GM12878 (cell line): ENCODE results near the gene RER1. TPM values are rescaled to one million over a fixed set of nuclear protein-coding genes. Genes with fewer than 3 reads are reported as not detected.

Source experiments
- ATAC-seq: fragments of 200-7000 bp; cut with Tn5 transposase; 3 replicates; pipeline ENCODE4 v1.9.1; 2020; ENCODE audit warnings: mild to moderate bottlenecking, moderate library complexity
- BruUV-seq: library from RNA; stranded (reverse); fragments of 400-500 nt; replicated peaks from 2 replicates; lab custom pipeline; 2021; lab: Mats Ljungman, UMichigan
- CTCF ChIA-PET: fragments of 300-600 bp; sonication (Branson Sonifier 250); formaldehyde crosslinking; extraction: SDS; loops from one replicate; lab custom pipeline; 2021; ENCODE audit warnings: inconsistent platforms; lab: Yijun Ruan, JAX
- POLR2A ChIA-PET: fragments of 350-600 bp; formaldehyde crosslinking; extraction: SDS; loops from one replicate; lab custom pipeline; 2021; ENCODE audit warnings: inconsistent platforms; lab: Charles Lee
- RAD21 ChIA-PET: fragments of 300-600 bp; sonication (Branson Sonifier 250); formaldehyde crosslinking; loops from one replicate; lab custom pipeline; 2023; ENCODE audit warnings: antibody characterized with exemption; ENCODE audit not compliant: unreplicated experiment; lab: Charles Lee
- SMC1A ChIA-PET: fragments of 300-600 bp; sonication (Branson Sonifier 250); formaldehyde crosslinking; loops from one replicate; lab custom pipeline; 2023; ENCODE audit not compliant: unreplicated experiment, uncharacterized antibody; lab: Charles Lee
- DNase-seq: peaks from one replicate; pipeline ENCODE4 v3.0.0-alpha.2; 2011; ENCODE audit warnings: low read depth, low spot score
- FAIRE-seq: peaks from 3 replicates; lab custom pipeline; 2011; peaks lifted over from hg19 to GRCh38; lab: Jason Lieb, UNC
- H2AFZ ChIP-seq: 2 replicates; pipeline ENCODE4 v1.6.0; 2011; ENCODE audit warnings: low read depth, low read length, control low read depth; ENCODE audit not compliant: control insufficient read depth
- H3K27ac ChIP-seq: 2 replicates; pipeline ENCODE4 v1.5.1; 2011; ENCODE audit warnings: control low read depth; ENCODE audit not compliant: control insufficient read depth, insufficient read depth
- H3K27me3 ChIP-seq, 2 experiments: replicated peaks in 1 of 2; 2 replicates each; pipeline versions ENCODE4 v1.6.0 to v1.6.1; 2011; ENCODE audit warnings: low read length in 1 of 2; ENCODE audit not compliant: control insufficient read depth in 2 of 2, insufficient read depth in 2 of 2
- H3K36me3 ChIP-seq, 2 experiments: 2 replicates each; pipeline ENCODE4 v1.5.1; 2011; ENCODE audit warnings: low read length in 1 of 2; ENCODE audit not compliant: control insufficient read depth in 2 of 2, insufficient read depth in 2 of 2
- H3K4me1 ChIP-seq: 2 replicates; pipeline ENCODE4 v1.6.1; 2011; ENCODE audit warnings: mild to moderate bottlenecking, low read length, moderate library complexity, mixed read lengths; ENCODE audit not compliant: control insufficient read depth, insufficient read depth
- H3K4me2 ChIP-seq: 2 replicates; pipeline ENCODE4 v1.6.0; 2011; ENCODE audit warnings: control low read depth; ENCODE audit not compliant: control insufficient read depth, insufficient read depth
- H3K4me3 ChIP-seq: fragments of 200-600 bp; sonication (generic); 2 replicates; pipeline ENCODE4 v1.5.1; 2016
- H3K79me2 ChIP-seq: 2 replicates; pipeline ENCODE4 v1.6.0; 2011; ENCODE audit warnings: low read length; ENCODE audit not compliant: control insufficient read depth, insufficient read depth
- H3K9ac ChIP-seq: 2 replicates; pipeline ENCODE4 v1.8.0; 2011; ENCODE audit warnings: low read length, control low read depth, mixed read lengths; ENCODE audit not compliant: control insufficient read depth, insufficient read depth
- H3K9me3 ChIP-seq: replicated peaks from 3 replicates; pipeline ENCODE4 v1.5.1; 2011; ENCODE audit warnings: mild to moderate bottlenecking, low read length; ENCODE audit not compliant: control insufficient read depth, insufficient read depth
- H4K20me1 ChIP-seq: 2 replicates; pipeline ENCODE4 v1.6.0; 2011; ENCODE audit not compliant: control insufficient read depth, insufficient read depth
- CHD1 ChIP-seq: IDR thresholded peaks from 2 replicates; pipeline ENCODE4 v1.6.1; 2012; ENCODE audit warnings: low read depth, low read length, improper control_type of control experiment
- CTCF ChIP-seq, 3 experiments: IDR thresholded peaks in 2 of 3; conservative IDR thresholded peaks in 1 of 3; 2 replicates each; pipeline ENCODE4 v1.5.1; 2011; ENCODE audit warnings: low read depth in 3 of 3, low read length in 3 of 3, mild to moderate bottlenecking in 3 of 3, control low read depth in 2 of 3, moderate library complexity in 2 of 3, inconsistent platforms in 1 of 3, mixed read lengths in 1 of 3; ENCODE audit not compliant: control insufficient read depth in 2 of 3, insufficient read depth in 1 of 3; ENCODE audit errors: extremely low read depth in 1 of 3
- E2F4 ChIP-seq: IDR thresholded peaks from 2 replicates; pipeline ENCODE4 v1.6.1; 2012; ENCODE audit warnings: low read depth, low read length, improper control_type of control experiment
- SMC3 ChIP-seq: IDR thresholded peaks from 2 replicates; pipeline ENCODE4 v1.6.1; 2011; ENCODE audit warnings: low read length, improper control_type of control experiment, borderline replicate concordance
- WGBS: methylation state at CpG from one replicate; pipeline ENCODE4 v1.1.6; 2016; ENCODE audit warnings: low lambda C conversion rate; ENCODE audit not compliant: insufficient replicate concordance, insufficient coverage; ENCODE audit errors: missing lambda C conversion rate; 5-methylcytosine and 5-hydroxymethylcytosine counted together
- in situ Hi-C: fragments of 300-500 bp; cut with MboI; formaldehyde crosslinking; loops from 9 replicates; pipeline ENCODE4 v1.14.3; 2018; ENCODE audit warnings: mixed read lengths
- intact Hi-C: fragments of 100-400 bp; cut with micrococcal nuclease; formaldehyde crosslinking; loops from one replicate; pipeline ENCODE4 v1.14.2; 2022; ENCODE audit not compliant: unreplicated experiment
- polyA plus RNA-seq, 11 experiments: library from polyadenylated mRNA; depleted of rRNA in 4 of 11; unstranded in 6 of 11; stranded (reverse) in 5 of 11; fragments of >200 nt; fragmentation: Nextera tagmentation in 4 of 11; fragmentation: Illumina TruSeq in 1 of 11; extraction: Ambion mirVana in 4 of 11; extraction: Trizol in 1 of 11; gene quantifications; 1 replicate in 1 of 11; 2 replicates in 10 of 11; pipeline versions ENCODE4 v1.2.1 to v1.2.3, GENCODE V29; 2011 to 2016; ENCODE audit warnings: inconsistent platforms in 2 of 11, missing spikeins in 2 of 11, low read depth in 1 of 11
- total RNA-seq, 4 experiments: library from RNA; depleted of rRNA in 3 of 4; stranded (reverse); fragments of >200 nt in 3 of 4; fragmentation: Illumina TruSeq in 1 of 4; extraction: Trizol in 1 of 4; gene quantifications; 2 replicates each; pipeline versions ENCODE4 v1.2.1 to v1.2.3, GENCODE V29; 2013 to 2021

The RER1 gene
- total and polyA plus RNA-seq, 10 of the 15 experiments (the other 5 are each of a cell fraction or from before 2014, with no cell fraction given), result 29.2 to 274 (median 136) TPM

- Histone ChIP-seq H3K27me3 (peaks cover 2 to 5% of the 10 kb centered on the region in 2 experiments; a peak in 3 of 4 replicates), H3K9ac (no peak overlapping the region), H3K4me2 (no peak overlapping the region), H3K36me3 (no peaks in the 10 kb centered on the region), H2AFZ (no peak overlapping the region), H3K9me3 (no peaks in the 10 kb centered on the region), H3K79me2 (no peaks in the 10 kb centered on the region), H3K27ac (no peak overlapping the region), H3K4me3 (no peak overlapping the region), H4K20me1 (no peaks in the 10 kb centered on the region), H3K4me1 (peaks cover 11% of the 10 kb centered on the region)
- 29% methylated on average over 16 of the region's 107 CpGs for WGBS
- POLR2A ChIA-PET, result no interaction called here
- peak; percentile 35; the same call in 2 of the 3 replicates for ATAC-seq
- RAD21 ChIA-PET, result no interaction called here
- SMC1A ChIA-PET, result no interaction called here
- intact Hi-C loops, result no loop called here
- TF ChIP-seq CHD1 (no peak), SMC3 (peak; percentile 16; the same call in 1 of the 2 replicates), E2F4 (no peak), CTCF (IDR thresholded peaks at IDR 0.05 in 2 of 3, conservative IDR thresholded peaks at IDR 0.05 in 1 of 3; ENCODE audit: control insufficient read depth in 2 of 3, extremely low read depth in 1 of 3, insufficient read depth in 1 of 3, low read depth in 3 of 3, low read length in 3 of 3) (peak in 1 of 3 experiments; percentile 26; a peak in 1 of 6 replicates)
- in situ Hi-C loops, result no loop called here
- DNase-seq, result no peak
- FAIRE-seq, result no peak
- CTCF ChIA-PET, result interaction anchor here (0.7 kb wide), 1 partner anchor 290 kb away, joined by 3 read pairs; no protein-coding TSS in a partner anchor
- BruUV-seq, result no TSS peak
Observed at GRCh38 chr1:2443277-2444137, 51.9 kb downstream of the RER1 start.
